Left lobe of liver (tissue), 2 donors: Measurements from ENCODE around the gene C1QTNF12. TPM values are rescaled to one million over a fixed set of nuclear protein-coding genes. Genes with fewer than 3 reads are reported as not detected.
A peak's percentile ranks its signal among the peaks of the same experiment; 100 is the strongest.

Experiments
- ATAC-seq: fragments of 200-7000 bp; cut with Tn5 transposase; one replicate; pipeline ENCODE4 v1.9.1; 2020; ENCODE audit warnings: mild to moderate bottlenecking, moderate library complexity
- DNase-seq: peaks from one replicate; pipeline ENCODE4 v3.0.0-alpha.2; 2020; ENCODE audit warnings: low spot score
- total RNA-seq: library from RNA; stranded (reverse); gene quantifications from one replicate; pipeline ENCODE4 v1.2.1, GENCODE V29; 2021
- donor health status: DM: no; HTN: no; CAD: no; lungs with moderate emphysema.
- donor health status: DM: no; HTN: yes; CAD: no.

The C1QTNF12 gene
- total RNA-seq, 1 donor from 2014 or later = 3.5 TPM

DNA sequence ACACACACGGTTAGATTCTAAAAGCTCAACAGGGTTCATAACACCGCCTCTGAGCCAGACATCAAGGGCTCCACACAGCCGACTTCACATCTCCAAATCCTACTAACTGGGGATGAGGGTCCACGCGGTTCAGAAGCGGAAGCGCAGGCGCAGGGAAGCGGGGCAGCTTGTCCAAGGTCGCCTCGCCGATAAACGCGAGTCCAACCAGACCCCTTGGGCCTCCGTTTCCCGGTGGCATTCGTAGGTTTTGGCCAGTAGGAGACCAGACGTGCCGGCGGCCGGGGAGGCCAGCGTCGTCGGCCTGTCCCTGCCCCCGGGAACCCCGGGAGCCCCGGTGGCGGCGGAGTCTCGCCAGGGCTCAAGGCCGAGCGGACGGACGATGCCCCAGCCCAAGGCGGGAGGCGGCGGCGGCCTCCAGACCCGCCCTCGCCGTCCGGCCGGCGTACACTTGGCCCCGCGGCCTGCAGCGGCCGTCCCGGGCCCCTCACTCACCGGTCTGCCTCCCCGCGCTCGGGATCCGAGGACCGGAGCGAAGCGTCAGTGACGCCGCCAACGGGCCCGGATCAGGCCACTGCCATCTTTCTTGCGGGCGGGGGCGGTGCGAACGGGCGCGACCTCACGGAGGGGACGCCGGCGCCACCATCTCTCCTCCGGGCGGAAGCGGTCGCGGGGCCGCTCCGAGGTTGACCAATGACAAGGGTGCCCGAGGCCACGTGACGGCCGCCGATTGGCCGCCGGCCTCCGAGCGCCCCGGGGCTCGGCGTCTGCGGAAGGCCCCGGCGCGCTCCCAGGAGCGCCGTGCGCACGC lies 14.9 kb downstream of the C1QTNF12 start, which contains the start of gene SDF4:
SDF4 (minus strand) TSS at position 602 of the 808 bp plus-strand sequence. CDS start 3,229 bp downstream, outside the sequence.
- DNase-seq (peak; percentile 97), ATAC-seq (peak; percentile 91)

- peak; percentile 57 for DNase-seq
- ATAC-seq = peak; percentile 64
These were observed 15.7 kb downstream of the C1QTNF12 start for GRCh38 chr1:1230656-1231399.

GRCh38 chr1:1229770-1230169 lies 16.8 kb downstream of the C1QTNF12 start:
- no peak for DNase-seq
- no peak for ATAC-seq

DNA sequence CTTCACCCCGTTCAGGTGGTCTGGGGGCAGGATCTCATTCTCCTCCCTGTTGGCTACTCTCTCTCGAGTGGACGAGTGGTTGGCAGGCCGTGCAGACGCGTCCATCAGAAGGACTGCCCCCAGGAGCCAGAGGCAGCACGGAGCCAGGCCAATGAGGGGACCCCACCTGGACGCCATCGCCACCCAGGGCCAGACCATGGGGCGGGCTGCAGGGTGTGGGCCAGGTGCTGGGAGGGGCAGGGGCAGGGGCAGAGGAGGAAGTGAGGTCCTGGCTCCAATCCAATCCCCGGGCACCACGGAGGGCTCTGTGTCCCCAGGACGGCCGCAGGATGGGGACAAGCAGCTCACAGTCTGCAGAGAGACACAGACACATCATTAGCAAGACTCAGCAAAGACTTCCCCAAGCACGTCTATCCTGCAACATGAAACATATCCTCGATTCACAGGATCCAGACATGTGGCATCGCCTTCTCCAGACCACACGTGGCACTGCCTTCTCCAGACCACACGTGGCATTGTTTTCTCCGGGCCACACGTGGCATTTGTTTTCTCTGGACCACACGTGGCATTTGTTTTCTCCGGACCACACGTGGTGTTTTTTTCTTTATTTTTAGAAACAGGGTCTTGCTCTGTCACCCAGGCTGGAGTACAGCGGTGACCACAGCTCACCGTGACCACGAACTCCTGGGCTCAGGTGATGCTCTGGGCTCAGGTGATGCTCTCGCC lies 17.8 kb downstream of the C1QTNF12 start:
- ATAC-seq = no peak

DNA sequence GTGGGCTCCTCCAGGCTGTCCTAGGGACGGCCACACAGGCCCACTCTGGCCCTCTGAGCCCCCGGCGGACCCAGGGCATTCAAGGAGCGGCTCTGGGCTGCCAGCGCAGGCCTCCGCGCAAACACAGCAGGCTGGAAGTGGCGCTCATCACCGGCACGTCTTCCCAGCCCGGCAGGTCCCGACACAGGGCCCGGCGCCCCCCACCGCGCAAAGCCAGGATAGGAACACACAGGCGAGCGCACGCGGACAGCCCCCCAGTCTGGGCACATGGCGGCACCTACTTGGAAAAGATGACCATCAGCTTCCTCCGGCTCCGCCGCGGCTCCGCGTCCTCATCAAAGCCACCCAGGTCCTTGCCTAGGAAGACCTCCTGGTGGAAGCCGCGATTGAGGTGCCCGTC lies 18.3 kb downstream of the C1QTNF12 start:
- DNase-seq (no peak), ATAC-seq (no peak)

More for the DNA sequence above, 17.8 kb downstream of the C1QTNF12 start:
- DNase-seq = no peak

- no peak for ATAC-seq
- DNase-seq = no peak
These were observed 19.1 kb downstream of the C1QTNF12 start for GRCh38 chr1:1227386-1227785.

GRCh38 chr1:1226566-1227362 lies 19.8 kb downstream of the C1QTNF12 start:
- ATAC-seq (no peak), DNase-seq (no peak)

DNA sequence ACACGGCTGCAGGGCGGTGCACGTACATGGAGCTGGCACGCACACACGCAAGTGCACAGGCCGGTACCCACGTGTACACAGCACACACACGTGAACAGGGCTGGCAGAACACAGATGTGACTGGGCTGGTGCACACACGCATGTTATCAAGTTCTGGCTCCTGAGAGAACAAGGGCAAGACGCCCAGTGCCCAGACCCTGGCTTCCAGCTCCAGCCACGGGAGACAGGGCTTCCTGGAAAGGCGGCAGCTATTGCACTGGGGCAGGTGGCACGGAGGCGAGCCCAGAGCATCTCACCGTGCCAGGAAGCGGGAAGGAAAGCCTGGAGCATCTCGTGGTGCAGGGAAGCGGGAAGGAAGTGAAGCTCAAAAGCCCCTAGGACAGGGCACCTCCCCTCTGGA lies 20.6 kb downstream of the C1QTNF12 start:
- ATAC-seq (no peak), DNase-seq (no peak)

- peak; percentile 25 for ATAC-seq
- DNase-seq = no peak
These were observed 21.2 kb downstream of the C1QTNF12 start for GRCh38 chr1:1225238-1225845.

DNA sequence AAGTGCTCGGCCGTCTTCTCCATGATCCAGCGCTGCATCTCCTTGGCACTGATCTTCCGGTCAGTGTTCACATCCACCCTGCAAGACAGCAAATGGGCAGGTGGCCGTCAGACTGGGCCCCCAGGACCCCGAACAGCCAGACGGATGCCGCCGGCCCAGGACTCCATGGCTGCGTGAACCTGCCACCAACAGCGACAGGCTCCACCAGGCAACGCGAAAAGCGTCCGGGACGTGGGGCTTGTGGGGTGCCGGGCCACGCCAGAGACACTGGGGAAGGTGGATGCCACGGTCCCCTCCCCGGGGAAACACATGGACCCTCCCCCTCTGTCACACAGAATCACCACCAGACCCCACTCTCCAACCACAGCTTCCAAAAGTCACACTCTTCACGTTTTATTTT lies 22.6 kb downstream of the C1QTNF12 start:
- DNase-seq (no peak), ATAC-seq (no peak)

DNA sequence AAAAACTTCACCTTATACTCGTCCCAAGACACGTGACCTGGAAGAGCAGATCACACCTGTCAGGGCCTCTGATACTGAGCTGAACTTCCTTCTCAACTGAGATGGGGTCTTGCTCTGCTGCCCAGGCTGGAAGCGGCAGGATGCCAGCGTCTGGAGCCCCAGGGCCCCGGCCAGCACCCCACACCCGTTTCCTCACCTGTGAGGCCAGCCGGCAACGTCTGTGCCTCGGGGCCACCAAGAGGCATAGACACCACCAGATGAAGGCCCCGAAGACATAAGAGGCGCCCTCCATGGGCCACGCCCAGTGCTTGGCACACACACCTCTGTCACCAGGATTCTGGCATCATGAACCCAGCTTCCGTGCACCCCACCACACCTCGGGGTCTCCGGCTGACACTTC lies 23.2 kb downstream of the C1QTNF12 start:
- ATAC-seq (no peak), DNase-seq (no peak)

DNA sequence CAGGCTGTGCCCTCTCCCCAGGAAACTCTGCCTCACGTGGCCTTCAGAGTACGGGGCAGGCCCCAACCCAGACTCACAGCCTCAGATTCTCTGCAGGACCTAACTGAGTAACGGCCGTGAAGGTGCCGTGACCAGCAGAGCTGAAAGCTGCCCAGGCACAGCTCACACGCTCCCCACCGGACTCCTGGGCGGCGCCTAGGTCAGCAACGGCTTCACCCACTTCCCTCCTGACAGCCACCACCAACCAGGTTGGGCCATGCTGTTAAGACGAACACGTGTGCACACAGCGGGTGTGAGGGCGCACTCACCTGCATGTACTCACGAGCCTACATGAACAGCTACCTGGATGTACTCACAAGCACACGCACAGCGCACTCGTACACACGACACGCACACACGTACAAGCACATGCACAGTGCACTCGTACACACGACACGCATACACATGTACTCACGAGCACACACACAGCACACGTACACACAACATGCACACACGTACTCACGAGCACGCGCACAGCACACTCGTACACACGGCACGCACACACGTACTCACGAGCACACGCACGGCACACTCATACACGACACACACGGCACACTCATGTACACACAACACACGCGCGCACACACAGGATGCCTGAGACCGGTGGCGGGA lies 23.8 kb downstream of the C1QTNF12 start:
- no peak for ATAC-seq

GRCh38 chr1:1221887-1222574 lies 24.5 kb downstream of the C1QTNF12 start:
- ATAC-seq (no peak), DNase-seq (no peak)

More for the DNA sequence above, 23.8 kb downstream of the C1QTNF12 start:
- no peak for DNase-seq

- DNase-seq = no peak
These were observed 26.3 kb downstream of the C1QTNF12 start for GRCh38 chr1:1220197-1220596.

DNA sequence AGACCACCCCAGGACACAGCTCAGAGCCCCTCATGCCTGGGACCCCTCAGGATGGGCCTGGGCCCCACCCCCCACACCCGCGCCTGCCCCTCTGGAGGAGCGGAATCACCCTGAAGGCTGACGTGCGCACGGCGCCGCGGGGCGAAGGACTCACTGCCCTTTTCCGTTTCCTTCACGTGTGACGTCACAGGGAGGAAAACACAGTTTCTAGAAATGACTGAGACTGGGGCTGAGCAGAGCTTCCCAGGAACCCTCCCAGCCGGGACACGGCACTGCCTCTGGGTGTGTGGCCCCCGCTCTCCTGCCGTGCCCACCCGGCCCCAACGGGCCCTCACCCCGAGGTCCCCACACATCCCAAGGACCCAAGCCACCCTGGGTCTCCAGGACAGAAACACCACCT lies 27.2 kb downstream of the C1QTNF12 start:
- DNase-seq = no peak
- no peak for ATAC-seq

More at GRCh38 chr1:1220197-1220596, 26.3 kb downstream of the C1QTNF12 start:
- ATAC-seq = no peak

GRCh38 chr1:1218524-1219200 lies 27.9 kb downstream of the C1QTNF12 start:
- DNase-seq (no peak), ATAC-seq (no peak)

DNA sequence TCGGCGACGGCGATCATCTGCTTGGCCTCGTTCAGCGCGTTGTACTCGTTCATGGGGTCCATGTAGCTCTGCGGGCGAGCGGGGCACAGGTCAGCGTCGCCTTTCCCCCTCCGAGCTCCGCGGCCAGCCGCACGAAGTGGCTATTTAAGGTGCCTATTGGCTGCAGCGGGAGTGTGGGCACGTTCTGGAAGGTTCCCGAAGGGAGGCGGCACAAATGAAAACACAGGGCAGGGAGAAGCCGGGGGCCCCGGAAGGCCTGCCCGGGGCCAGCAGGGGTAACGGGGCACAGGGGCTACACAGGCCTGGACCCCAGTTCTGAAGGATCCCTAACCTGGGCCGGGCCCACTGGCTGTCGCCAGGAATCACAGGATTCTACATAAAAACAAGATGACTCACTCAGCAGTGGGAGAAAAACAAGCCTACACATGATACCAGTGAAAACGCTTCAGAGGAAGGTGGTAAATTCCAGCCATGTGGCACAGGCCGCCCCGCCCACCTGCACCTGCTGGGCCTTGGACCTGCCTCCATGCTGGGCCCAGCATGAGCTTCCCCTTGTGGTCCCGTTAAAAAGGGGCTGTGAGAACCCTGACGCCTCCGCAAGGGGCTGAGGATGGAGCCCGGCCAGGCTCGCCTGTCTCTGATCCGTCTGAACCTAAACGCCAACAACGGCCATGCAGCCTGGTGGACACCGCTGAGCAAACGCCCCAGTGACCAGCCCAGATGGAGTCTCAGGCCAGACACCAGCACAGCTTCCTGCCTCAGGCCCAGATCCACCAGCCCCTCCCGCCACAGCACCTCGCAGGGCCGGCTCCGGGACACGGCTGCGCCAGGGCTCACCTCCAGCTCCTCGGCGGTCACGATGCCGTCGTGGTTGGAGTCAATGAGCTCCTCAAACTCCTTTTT lies 28.6 kb downstream of the C1QTNF12 start:
- DNase-seq (no peak), ATAC-seq (no peak)
